Heart right ventricle (tissue), 16 donors: ENCODE measurements around the gene ENKUR. TPM values are rescaled to one million over a fixed set of nuclear protein-coding genes. Genes with fewer than 3 reads are reported as not detected.

ENCODE experiments used
- ATAC-seq, 8 donors: fragments of 200-7000 bp; cut with Tn5 transposase; one replicate each; pipeline ENCODE4 v1.9.1; 2020; ENCODE audit warnings: mild to moderate bottlenecking in 8 of 8, moderate library complexity in 8 of 8, moderate number of reproducible peaks in 1 of 8
- DNase-seq, 2 donors: peaks; one replicate each; pipeline ENCODE4 v3.0.0-alpha.2; 2020
- H3K27ac ChIP-seq, 10 donors: fragments of 200-600 bp; sonication (generic) in 2 of 10; one replicate each; pipeline versions ENCODE4 v1.5.0 to v1.8.0; 2020 to 2022; ENCODE audit warnings: mild to moderate bottlenecking in 3 of 10
- H3K27me3 ChIP-seq, 7 donors: fragments of 200-600 bp; one replicate each; pipeline ENCODE4 v1.8.0; 2021 to 2022; ENCODE audit warnings: mild to moderate bottlenecking in 2 of 7
- H3K36me3 ChIP-seq, 9 donors: fragments of 200-600 bp; sonication (generic) in 1 of 9; one replicate each; pipeline versions ENCODE4 v1.5.0 to v1.8.0; 2020 to 2022; ENCODE audit warnings: mild to moderate bottlenecking in 2 of 9
- H3K4me1 ChIP-seq, 9 donors: fragments of 200-600 bp; sonication (generic) in 1 of 9; one replicate each; pipeline versions ENCODE4 v1.5.0 to v1.8.0; 2020 to 2022; ENCODE audit warnings: mild to moderate bottlenecking in 4 of 9
- H3K4me3 ChIP-seq, 10 donors: fragments of 200-600 bp; sonication (generic) in 2 of 10; one replicate each; pipeline versions ENCODE4 v1.5.0 to v1.8.0; 2020 to 2022; ENCODE audit warnings: mild to moderate bottlenecking in 7 of 10, moderate library complexity in 2 of 10
- H3K9me3 ChIP-seq, 11 donors: fragments of 200-600 bp in 10 of 11; sonication (generic) in 2 of 11; one replicate each; pipeline versions ENCODE4 v1.5.0 to v1.8.0; 2013 to 2022; ENCODE audit warnings: mild to moderate bottlenecking in 2 of 11, control low read depth in 1 of 11, moderate library complexity in 1 of 11
- CTCF ChIP-seq, 9 donors: fragments of 200-600 bp; sonication (generic) in 2 of 9; IDR thresholded peaks; one replicate each; pipeline versions ENCODE4 v1.5.0 to v1.8.0; 2021 to 2022; ENCODE audit warnings: antibody characterized with exemption in 9 of 9, mild to moderate bottlenecking in 5 of 9, moderate library complexity in 1 of 9
- WGBS, 2 donors: extraction: QIAGEN DNeasy Blood & Tissue Kit; methylation state at CpG; one replicate each; pipeline ENCODE4 v1.1.7; 2013; ENCODE audit warnings: inconsistent platforms in 1 of 2; 5-methylcytosine and 5-hydroxymethylcytosine counted together
- intact Hi-C, 10 donors: fragments of 100-400 bp; cut with DNase I; formaldehyde crosslinking; loops; one replicate each; pipeline versions ENCODE4 v1.11.1 to v1.14.2; 2022
- polyA plus RNA-seq, 2 donors: library from polyadenylated mRNA; stranded (reverse); fragments of 200-250 nt; gene quantifications; one replicate each; pipeline ENCODE4 v1.2.3, GENCODE V29; 2013
- total RNA-seq, 10 donors: library from RNA; stranded (reverse); fragmentation: NEBNext Ultra II Directional in 3 of 10; extraction: Animal tissue kit (Norgen Biotek cat#: 25700) in 3 of 10; gene quantifications; one replicate each; pipeline versions ENCODE4 v1.2.1 to v1.2.4, GENCODE V29; 2021 to 2023
- donor health status: Arrhythmogenic right ventricular cardiomyopathy.
- donor health status: ischemic (EF 13 %, LVEDD 7.1; RV severe dilation, severe dysfunction).
- donor health status: healthy with polysubstance abuse.
- donor health status: DM: no; HTN: yes; CAD: no.
- donor health status: DM: no; HTN: no; CAD: no.
- donor health status: ischemic (EF 25% LVEDD 6.9; RV normal size, moderate dysfunction).
- donor health status: ischemic (EF 25% LVEDD 5.7; RV mildly dilated, moderate dysfunction).
- donor health status: healthy.
- donor health status: DM: yes; HTN: yes; CAD: no.
- donor health status: Ischemic cardiomyopathy.
- donor health status: ischemic (EF 35%, LVEDD 5.7; RV mildly dilated, moderate dysfunction).
- donor health status: nonischemic (EF 11% LVEDD 7.7; RV severe dilation, severe dysfunction).
- donor health status: DM: yes; HTN: yes; CAD: no.
- donor health status: PGD.
- donor health status: ischemic (EF 29% LVEDD 5.4; RV normal size, mild dysfunction).
- donor health status: nonischemic (EF 23%, LVEDD 6.1; RV moderate dilation, normal function).

Gene ENKUR
- total and polyA plus RNA-seq, 12 donors, result 0.10 TPM; not detected in 11

DNA sequence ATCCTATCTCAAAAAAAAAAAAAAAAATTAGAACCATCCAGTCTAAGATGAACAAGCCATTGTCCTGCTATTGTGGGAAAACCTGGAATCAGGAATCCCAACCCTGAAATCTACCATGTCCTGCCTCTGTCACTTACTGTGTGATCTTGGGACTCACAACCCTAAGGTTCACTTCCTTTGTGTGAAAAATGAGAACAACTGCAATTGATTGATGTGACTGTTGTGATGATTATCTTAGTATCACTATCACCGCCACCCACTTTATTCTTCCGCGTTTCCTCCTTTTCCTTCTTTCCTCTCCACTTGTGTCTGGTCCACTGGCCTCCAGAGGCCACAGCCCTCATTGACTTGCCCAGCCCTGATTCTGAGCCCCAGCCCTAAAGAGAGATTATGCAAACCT, 50.9 kb downstream of the ENKUR start:
- Histone ChIP-seq H3K9me3 (no peaks in the 10 kb centered on the region), H3K27me3 (no peaks in the 10 kb centered on the region), H3K4me1 (peaks cover 0 to 1% (median 0%) of the 10 kb centered on the region in 9 donors), H3K4me3 (no peak overlapping the region), H3K36me3 (no peaks in the 10 kb centered on the region), H3K27ac (no peak overlapping the region)
- ATAC-seq, result no peak
- no peak for DNase-seq
- 79 to 85% methylated on average over 3 of the region's 3 CpGs for WGBS, 2 donors
- no peak for TF ChIP-seq CTCF (IDR thresholded peaks at IDR 0.05)
- intact Hi-C loops, result no loop called here

DNA sequence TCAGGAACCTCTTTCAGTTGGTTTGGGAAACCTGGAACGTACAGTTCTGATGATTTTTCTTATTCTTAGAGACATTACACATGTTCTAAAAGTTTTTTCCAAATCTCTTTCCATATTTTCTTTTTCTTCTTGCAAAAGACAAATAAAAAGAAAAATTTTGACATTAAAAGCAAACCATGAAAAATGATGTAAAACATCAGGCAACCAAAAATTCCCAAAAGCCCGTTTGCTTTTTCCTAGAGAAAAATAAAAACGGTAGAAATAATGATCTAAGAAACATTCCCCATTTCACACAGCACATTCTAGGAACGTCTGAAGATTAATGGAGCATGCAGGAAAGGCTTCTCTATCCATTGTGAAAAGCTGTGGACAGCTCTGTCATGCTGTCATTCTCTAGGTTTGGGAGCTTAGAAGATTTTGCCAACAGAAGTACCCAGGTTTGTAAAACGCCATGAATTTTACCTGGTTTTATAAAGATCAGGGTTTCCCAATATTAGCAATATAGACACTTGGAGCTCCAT, 52.4 kb downstream of the ENKUR start:
- WGBS, 2 donors, result 64 to 65% methylated on average over 5 of the region's 5 CpGs
- no peak for DNase-seq
- Histone ChIP-seq H3K4me1 (peaks cover 0 to 11% (median 8%) of the 10 kb centered on the region in 9 donors), H3K27ac (no peak overlapping the region), H3K9me3 (no peaks in the 10 kb centered on the region), H3K4me3 (no peak overlapping the region), H3K27me3 (no peaks in the 10 kb centered on the region), H3K36me3 (no peaks in the 10 kb centered on the region)
- no peak for ATAC-seq
- TF ChIP-seq CTCF (IDR thresholded peaks at IDR 0.05), result no peak
- intact Hi-C loops, result no loop called here

GRCh38 chr10:24962995-24963394, 53.0 kb downstream of the ENKUR start:
- Histone ChIP-seq H3K9me3 (no peaks in the 10 kb centered on the region), H3K4me3 (no peak overlapping the region), H3K4me1 (peaks cover 0 to 16% (median 13%) of the 10 kb centered on the region in 9 donors), H3K27ac (no peak overlapping the region), H3K27me3 (no peaks in the 10 kb centered on the region), H3K36me3 (no peaks in the 10 kb centered on the region)
- WGBS, 2 donors, result 61 to 94% methylated on average over 3 of the region's 3 CpGs
- ATAC-seq (no peak), DNase-seq (no peak)
- TF ChIP-seq CTCF (IDR thresholded peaks at IDR 0.05), result no peak
- intact Hi-C loops, result no loop called here

- 91 to 96% methylated on average over 4 of the region's 4 CpGs for WGBS, 2 donors
- intact Hi-C loops, result no loop called here
These were observed 54.4 kb downstream of the ENKUR start for GRCh38 chr10:24961582-24961981.

More at GRCh38 chr10:24961582-24961981, 54.4 kb downstream of the ENKUR start:
- no peaks in the 10 kb centered on the region for H3K27me3 ChIP-seq
- ATAC-seq, result no peak
- DNase-seq, result no peak
- H3K27ac ChIP-seq, result no peak overlapping the region
- H3K4me1 ChIP-seq, result peaks cover 0 to 23% (median 14%) of the 10 kb centered on the region in 9 donors
- TF ChIP-seq CTCF (IDR thresholded peaks at IDR 0.05), result no peak
- no peaks in the 10 kb centered on the region for H3K9me3 ChIP-seq
- H3K4me3 ChIP-seq, result no peak overlapping the region
- no peaks in the 10 kb centered on the region for H3K36me3 ChIP-seq
